A549 (cell line): ENCODE results near the gene FAT1.

ENCODE experiments used
- BHLHE40 ChIP-seq: IDR thresholded peaks from 2 replicates; pipeline ENCODE4 v1.6.1; 2012; ENCODE audit warnings: low read depth, low read length, inconsistent platforms
- CEBPB ChIP-seq, 2 experiments: fragments of >200 bp in 1 of 2; sonication (Bioruptor Twin) in 1 of 2; formaldehyde crosslinking in 1 of 2; IDR thresholded peaks; 2 replicates each; pipeline ENCODE4 v1.6.1; 2012 to 2016
- CTCF ChIP-seq: fragments of >200 bp; sonication (Bioruptor Twin); formaldehyde crosslinking; IDR thresholded peaks from 3 replicates; pipeline ENCODE4 v1.5.1; 2016
- EP300 ChIP-seq, 2 experiments: fragments of >200 bp; sonication (Bioruptor Twin); formaldehyde crosslinking; IDR thresholded peaks; 2 replicates in 1 of 2; 3 replicates in 1 of 2; pipeline ENCODE4 v1.6.1; 2016 to 2017
- FOSB ChIP-seq: fragments of 250-450 bp; sonication (Bioruptor Pico); IDR thresholded peaks from 2 replicates; pipeline ENCODE4 v1.5.0; 2020; ENCODE audit warnings: mild to moderate bottlenecking, moderate library complexity
- MYC ChIP-seq: IDR thresholded peaks from 2 replicates; pipeline ENCODE4 v1.6.1; 2012; ENCODE audit warnings: mild to moderate bottlenecking, inconsistent platforms, low read length, improper control_type of control experiment, borderline replicate concordance
- POLR2A ChIP-seq: IDR thresholded peaks from 2 replicates; pipeline ENCODE4 v1.6.1; 2012; ENCODE audit warnings: mild to moderate bottlenecking, low read length
- RARB ChIP-seq: fragments of 250-450 bp; sonication (Bioruptor Pico); IDR thresholded peaks from 2 replicates; pipeline ENCODE4 v1.8.0; 2021; ENCODE audit warnings: mild to moderate bottlenecking, moderate library complexity
- REST ChIP-seq: fragments of 200-600 bp; sonication (generic); IDR thresholded peaks from 2 replicates; pipeline ENCODE4 v1.6.1; 2016; ENCODE audit warnings: antibody characterized with exemption, mild to moderate bottlenecking, moderate library complexity
- SMC3 ChIP-seq: fragments of >200 bp; sonication (Bioruptor Twin); formaldehyde crosslinking; IDR thresholded peaks from 3 replicates; pipeline ENCODE4 v1.6.1; 2018; ENCODE audit warnings: inconsistent platforms
- SREBF2 ChIP-seq: fragments of 450-650 bp; IDR thresholded peaks from 2 replicates; pipeline ENCODE4 v1.6.1; 2014; ENCODE audit warnings: mild to moderate bottlenecking, moderate library complexity
- USF2 ChIP-seq: fragments of 450-650 bp; IDR thresholded peaks from 2 replicates; pipeline ENCODE4 v1.6.1; 2014; ENCODE audit warnings: antibody characterized with exemption
- TF ChIP-seq, protein P1 (sequence below): fragments of 150-350 bp; IDR thresholded peaks from 2 replicates; pipeline ENCODE4 v1.6.1; 2014; ENCODE audit warnings: low read depth, mild to moderate bottlenecking, low read length

DNA sequence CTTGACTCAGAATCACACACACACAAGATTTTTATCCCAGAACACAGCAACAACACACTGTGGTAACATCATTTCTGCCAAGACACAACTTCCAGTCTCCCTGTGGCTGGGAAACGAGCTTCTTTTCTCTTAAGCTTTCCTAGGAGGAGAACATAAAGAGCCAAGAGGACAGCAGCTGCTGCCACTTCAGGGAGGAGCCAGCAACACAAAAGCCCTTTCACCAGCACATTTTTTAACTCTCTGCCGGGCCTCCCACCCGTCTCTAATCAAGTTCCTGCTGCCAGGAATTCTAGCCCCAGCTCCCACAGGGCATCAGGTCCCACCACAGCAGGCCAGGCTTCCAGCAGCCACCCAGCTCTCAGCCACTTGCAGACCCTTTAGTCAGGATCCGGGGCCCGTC is 22.4 kb downstream of the FAT1 start:
- TF ChIP-seq CTCF = no peak
- no peak for TF ChIP-seq RARB (CRISPR knock-in tag)
- no peak for TF ChIP-seq USF2
- TF ChIP-seq MYC = no peak
- TF ChIP-seq CEBPB (IDR thresholded peaks at IDR 0.05) = no peak
- no peak for TF ChIP-seq REST
- no peak for TF ChIP-seq POLR2A
- TF ChIP-seq SMC3 = no peak
- no peak for TF ChIP-seq FOSB (CRISPR knock-in tag)
- no peak for TF ChIP-seq SREBF2
- no peak for TF ChIP-seq EP300 (IDR thresholded peaks at IDR 0.05)
- TF ChIP-seq BHLHE40 = no peak
- TF ChIP-seq, protein P1, sequence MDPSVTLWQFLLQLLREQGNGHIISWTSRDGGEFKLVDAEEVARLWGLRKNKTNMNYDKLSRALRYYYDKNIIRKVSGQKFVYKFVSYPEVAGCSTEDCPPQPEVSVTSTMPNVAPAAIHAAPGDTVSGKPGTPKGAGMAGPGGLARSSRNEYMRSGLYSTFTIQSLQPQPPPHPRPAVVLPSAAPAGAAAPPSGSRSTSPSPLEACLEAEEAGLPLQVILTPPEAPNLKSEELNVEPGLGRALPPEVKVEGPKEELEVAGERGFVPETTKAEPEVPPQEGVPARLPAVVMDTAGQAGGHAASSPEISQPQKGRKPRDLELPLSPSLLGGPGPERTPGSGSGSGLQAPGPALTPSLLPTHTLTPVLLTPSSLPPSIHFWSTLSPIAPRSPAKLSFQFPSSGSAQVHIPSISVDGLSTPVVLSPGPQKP = no peak
